ENCODE data around the gene DNM3. TPM values are rescaled to one million over a fixed set of nuclear protein-coding genes. Genes with fewer than 3 reads are reported as not detected.

Gene DNM3
- total and polyA plus RNA-seq, 2 of the 8 experiments (the other 6 are each of a cell fraction or from before 2014, with no cell fraction given), result 2.0 to 8.5 TPM

- no peak overlapping the region for H2AK5ac ChIP-seq (ENCODE audit: low read depth, low read length)
- H3K36me3 ChIP-seq (ENCODE audit: control insufficient read depth in 2 of 4, insufficient read depth in 4 of 4, low read length in 3 of 4), result no peaks in the 10 kb centered on the region
- H3K4me2 ChIP-seq (ENCODE audit: insufficient read depth in 1 of 2, low read depth in 2 of 2, low read length in 2 of 2), result no peak overlapping the region
- no peak overlapping the region for H2AFZ ChIP-seq (ENCODE audit: low read length)
- CTCF ChIA-PET (ENCODE audit: partially characterized antibody), result interaction anchor here (0.7 to 1.2 kb wide), 2 partner anchors 8 to 247 kb away, joined by 3 read pairs; no protein-coding TSS in a partner anchor
- no peak overlapping the region for H3K56ac ChIP-seq (replicated peaks; ENCODE audit: insufficient read length, low read depth, low read length)
- no peak overlapping the region for H3K18ac ChIP-seq (ENCODE audit: extremely low read depth, low read length)
- no peak overlapping the region for H4K91ac ChIP-seq (replicated peaks; ENCODE audit: insufficient read length, low read length)
- no peak overlapping the region for H3K4me3 ChIP-seq (ENCODE audit: extremely low read depth in 1 of 4, insufficient read depth in 2 of 4, low read depth in 3 of 4, low read length in 4 of 4)
- FAIRE-seq, result no peak
- H3K79me2 ChIP-seq (ENCODE audit: control insufficient read depth in 1 of 2, insufficient read depth in 2 of 2, low read length in 2 of 2), result no peaks in the 10 kb centered on the region
- H3K27me3 ChIP-seq (replicated peaks in 1 of 4; ENCODE audit: control insufficient read depth in 3 of 4, extremely low read depth in 1 of 4, insufficient read depth in 3 of 4, low read length in 3 of 4), result peaks cover 0 to 1% (median 0%) of the 10 kb centered on the region in 4 experiments; a peak in 1 of 7 replicates
- no peak overlapping the region for H2BK12ac ChIP-seq (ENCODE audit: low read depth, low read length)
- H3K4me1 ChIP-seq (replicated peaks in 1 of 4; ENCODE audit: control insufficient read depth in 3 of 4, insufficient read depth in 4 of 4, low read length in 3 of 4), result peaks cover 0 to 7% (median 3%) of the 10 kb centered on the region in 4 experiments; a peak in 5 of 7 replicates
- no peak overlapping the region for H3K9ac ChIP-seq (replicated peaks in 1 of 4; ENCODE audit: extremely low read depth in 1 of 4, low read depth in 3 of 4, low read length in 3 of 4)
- H2BK120ac ChIP-seq (replicated peaks; ENCODE audit: low read depth, low read length), result no peak overlapping the region
- WGBS, 2 experiments (ENCODE audit: extremely low coverage in 1 of 2, insufficient coverage in 1 of 2, insufficient read length in 1 of 2, insufficient replicate concordance in 2 of 2, low coverage in 1 of 2, low lambda C conversion rate in 2 of 2, missing lambda C conversion rate in 1 of 2), result 87% methylated on average over 2 of the region's 2 CpGs; no CpG with 5 or more reads in 1 of the 2 experiments
- H4K20me1 ChIP-seq (replicated peaks in 1 of 2; ENCODE audit: control insufficient read depth in 1 of 2, insufficient read depth in 2 of 2, low read length in 2 of 2), result no peaks in the 10 kb centered on the region
- H2BK5ac ChIP-seq (ENCODE audit: low read depth, low read length), result no peak overlapping the region
- no peaks in the 10 kb centered on the region for H3K9me3 ChIP-seq (ENCODE audit: insufficient read depth in 2 of 2, low read depth in 1 of 2, low read length in 1 of 2)
- H2BK20ac ChIP-seq (ENCODE audit: low read length), result no peak overlapping the region
- POLR2A ChIA-PET (ENCODE audit: partially characterized antibody), result no interaction called here
- no peak overlapping the region for H2BK15ac ChIP-seq (ENCODE audit: low read length)
- H3K23ac ChIP-seq (ENCODE audit: insufficient read length), result no peak overlapping the region
- H3K14ac ChIP-seq (ENCODE audit: insufficient read length), result no peak overlapping the region
- no peak overlapping the region for H4K5ac ChIP-seq (ENCODE audit: insufficient read length, low read depth, low read length)
- H3K23me2 ChIP-seq (ENCODE audit: low read depth, low read length), result no peaks in the 10 kb centered on the region
- no peak overlapping the region for H3K4ac ChIP-seq (replicated peaks; ENCODE audit: insufficient read length, low read depth, low read length)
- no peak for DNase-seq (ENCODE audit: low read depth in 1 of 2, low spot score in 2 of 2)
- no peaks in the 10 kb centered on the region for H3K79me1 ChIP-seq (ENCODE audit: low read depth, low read length)
- no peak overlapping the region for H4K8ac ChIP-seq (ENCODE audit: extremely low read depth, insufficient read depth, low read length)
- H3K27ac ChIP-seq (ENCODE audit: low read depth, low read length), result no peak overlapping the region
- TF ChIP-seq NRF1 (IDR thresholded peaks at IDR 0.05; ENCODE audit: low read depth, low read length) (no peak), POLR2A (IDR thresholded peaks at IDR 0.05; ENCODE audit: control extremely low read depth in 1 of 2, low read depth in 2 of 2, low read length in 2 of 2) (no peak), EP300 (IDR thresholded peaks at IDR 0.05; ENCODE audit: borderline replicate concordance in 1 of 2, low read depth in 2 of 2, low read length in 2 of 2) (no peak), RAD21 (IDR thresholded peaks at IDR 0.05 in 1 of 2, conservative IDR thresholded peaks at IDR 0.05 in 1 of 2; ENCODE audit: low read depth in 2 of 2, low read length in 2 of 2) (no peak), RBBP5 (IDR thresholded peaks at IDR 0.05; ENCODE audit: borderline replicate concordance, low read depth, low read length) (no peak), RXRA (IDR thresholded peaks at IDR 0.05; ENCODE audit: insufficient read depth, low read depth, low read length) (no peak), POU5F1 (IDR thresholded peaks at IDR 0.05; ENCODE audit: low read depth, low read length) (no peak), KDM5A (IDR thresholded peaks at IDR 0.05; ENCODE audit: low read length) (no peak), GABPA (IDR thresholded peaks at IDR 0.05; ENCODE audit: borderline replicate concordance, insufficient read depth, low read length) (no peak), FOSL1 (IDR thresholded peaks at IDR 0.05; ENCODE audit: insufficient read depth, low read depth, low read length) (no peak), JUND (IDR thresholded peaks at IDR 0.05; ENCODE audit: low read length) (no peak), RNF2 (IDR thresholded peaks at IDR 0.05; ENCODE audit: borderline replicate concordance, low read depth, low read length, missing control alignments, poor library complexity, severe bottlenecking) (no peak), TAF1 (IDR thresholded peaks at IDR 0.05; ENCODE audit: low read depth, low read length) (no peak), CHD2 (IDR thresholded peaks at IDR 0.05; ENCODE audit: low read length) (no peak)
These were observed 540.6 kb downstream of the DNM3 start for GRCh38 chr1:172381946-172382345.

All from H1 (cell line).